Mammary epithelial cell (primary cell): ENCODE data around the gene KIF5B.

Source experiments
- CTCF ChIP-seq, 2 donors: IDR thresholded peaks in 1 of 2; conservative IDR thresholded peaks in 1 of 2; 2 replicates each; pipeline ENCODE4 v1.5.1; 2011 to 2012; ENCODE audit warnings: inconsistent platforms in 2 of 2, low read length in 2 of 2, mild to moderate bottlenecking in 2 of 2, control low read depth in 1 of 2, low read depth in 1 of 2; ENCODE audit not compliant: insufficient read depth in 1 of 2; ENCODE audit errors: extremely low read depth in 1 of 2
- EZH2 ChIP-seq: IDR thresholded peaks from 2 replicates; pipeline ENCODE4 v1.6.1; 2012; ENCODE audit warnings: low read length, inconsistent platforms, borderline replicate concordance

GRCh38 chr10:32002531-32002930 lies 53.7 kb downstream of the KIF5B start:
- TF ChIP-seq EZH2, result no peak
- no peak for TF ChIP-seq CTCF (conservative IDR thresholded peaks at IDR 0.05 in 1 of 2, IDR thresholded peaks at IDR 0.05 in 1 of 2; ENCODE audit: extremely low read depth in 1 of 2, insufficient read depth in 1 of 2, low read depth in 1 of 2, low read length in 2 of 2)
